Mesendoderm (in vitro differentiated cells): ENCODE measurements around the gene MRPL16.

ENCODE experiments used
- DNase-seq: peaks from one replicate; pipeline ENCODE4 v3.0.0; 2013
- H2AK5ac ChIP-seq: 2 replicates; pipeline ENCODE4 v1.6.1; 2013; ENCODE audit warnings: low read length, inconsistent platforms
- H2BK120ac ChIP-seq: 2 replicates; pipeline ENCODE4 v1.6.1; 2013; ENCODE audit warnings: low read depth, mild to moderate bottlenecking, low read length, moderate library complexity, mixed read lengths
- H2BK15ac ChIP-seq: replicated peaks from 2 replicates; pipeline ENCODE4 v1.6.1; 2013; ENCODE audit warnings: low read depth, mild to moderate bottlenecking, moderate library complexity
- H2BK5ac ChIP-seq: 2 replicates; pipeline ENCODE4 v1.6.1; 2013; ENCODE audit warnings: low read length, inconsistent platforms
- H3K18ac ChIP-seq: 2 replicates; pipeline ENCODE4 v1.6.1; 2013; ENCODE audit warnings: mild to moderate bottlenecking, low read length, mixed read lengths
- H3K23ac ChIP-seq: one replicate; pipeline ENCODE4 v1.6.1; 2013; ENCODE audit warnings: low read length
- H3K27ac ChIP-seq: 2 replicates; pipeline ENCODE4 v1.5.1; 2013; ENCODE audit warnings: low read depth, mild to moderate bottlenecking, inconsistent platforms, low read length, moderate library complexity
- H3K27me3 ChIP-seq: 2 replicates; pipeline ENCODE4 v1.6.1; 2013; ENCODE audit warnings: low read length, control low read depth, mild to moderate bottlenecking, inconsistent platforms; ENCODE audit not compliant: insufficient read depth, poor library complexity
- H3K36me3 ChIP-seq: 2 replicates; pipeline ENCODE4 v1.6.1; 2013; ENCODE audit warnings: low read length, inconsistent platforms; ENCODE audit not compliant: control insufficient read depth, insufficient read depth
- H3K4ac ChIP-seq: one replicate; pipeline ENCODE4 v1.6.1; 2013; ENCODE audit warnings: low read depth, mild to moderate bottlenecking, low read length, moderate library complexity
- H3K4me1 ChIP-seq: 2 replicates; pipeline ENCODE4 v1.6.1; 2013; ENCODE audit warnings: low read depth, low read length, inconsistent platforms; ENCODE audit not compliant: control insufficient read depth
- H3K4me2 ChIP-seq: 2 replicates; pipeline ENCODE4 v1.6.1; 2013; ENCODE audit warnings: low read length
- H3K4me3 ChIP-seq: 2 replicates; pipeline ENCODE4 v1.5.1; 2013; ENCODE audit warnings: mild to moderate bottlenecking, low read length
- H3K56ac ChIP-seq: one replicate; pipeline ENCODE4 v1.6.1; 2013; ENCODE audit warnings: low read length
- H3K79me1 ChIP-seq: 2 replicates; pipeline ENCODE4 v1.6.1; 2013; ENCODE audit warnings: low read length, inconsistent platforms
- H3K79me2 ChIP-seq: 2 replicates; pipeline ENCODE4 v1.6.1; 2013; ENCODE audit warnings: mild to moderate bottlenecking, low read length; ENCODE audit not compliant: control insufficient read depth, insufficient read depth
- H3K9ac ChIP-seq: 2 replicates; pipeline ENCODE4 v1.6.1; 2013; ENCODE audit warnings: low read length, inconsistent platforms
- H4K5ac ChIP-seq: one replicate; pipeline ENCODE4 v1.6.1; 2013; ENCODE audit warnings: low read length
- H4K8ac ChIP-seq: one replicate; pipeline ENCODE4 v1.6.1; 2013; ENCODE audit warnings: low read depth, mild to moderate bottlenecking, control low read depth, low read length, moderate library complexity
- whole genome bisulfite sequencing: extraction: QIAGEN DNeasy Blood & Tissue Kit; methylation state at CpG from one replicate; pipeline ENCODE4 v1.1.7; 2013; ENCODE audit warnings: low lambda C conversion rate, missing lambda C conversion rate; ENCODE audit not compliant: insufficient coverage; ENCODE audit errors: extremely low coverage; 5-methylcytosine and 5-hydroxymethylcytosine counted together

The MRPL16 gene

GRCh38 chr11:59810911-59811259, 307 bp upstream of the MRPL16 start:
- Histone ChIP-seq H2BK15ac (peak overlapping the region; percentile 74), H2BK120ac (no peak overlapping the region), H3K23ac (no peak overlapping the region), H4K8ac (peak overlapping the region; percentile 95), H3K4me3 (no peak overlapping the region), H3K4me1 (peaks cover 2% of the 10 kb centered on the region), H3K4ac (no peak overlapping the region), H3K36me3 (peaks cover 7% of the 10 kb centered on the region), H3K9ac (peak overlapping the region; percentile 25), H2AK5ac (no peak overlapping the region), H3K79me1 (peaks cover 3% of the 10 kb centered on the region), H2BK5ac (no peak overlapping the region), H3K4me2 (no peak overlapping the region), H3K79me2 (peaks cover 8% of the 10 kb centered on the region), H4K5ac (no peak overlapping the region), H3K18ac (peak overlapping the region; percentile 90), H3K56ac (peak overlapping the region; percentile 51), H3K27ac (no peak overlapping the region), H3K27me3 (no peaks in the 10 kb centered on the region)
- DNase-seq = no peak
- WGBS = no CpG with 5 or more reads among the region's 8 CpGs

- no CpG with 5 or more reads among the region's 1 CpG for WGBS
- no peak overlapping the region for H3K4me2 ChIP-seq
Measured at GRCh38 chr11:59807047-59807610, 3.4 kb downstream of the MRPL16 start.

GRCh38 chr11:59804061-59804460, 6.5 kb downstream of the MRPL16 start:
- H2AK5ac ChIP-seq = no peak overlapping the region
- DNase-seq = peak; percentile 46
- H3K4ac ChIP-seq = no peak overlapping the region
- no peak overlapping the region for H3K4me3 ChIP-seq
- peaks cover 2% of the 10 kb centered on the region for H3K4me1 ChIP-seq
- H4K5ac ChIP-seq = no peak overlapping the region
- H2BK15ac ChIP-seq = no peak overlapping the region
- H4K8ac ChIP-seq = no peak overlapping the region
- H3K27me3 ChIP-seq = no peaks in the 10 kb centered on the region
- H2BK120ac ChIP-seq = no peak overlapping the region
- H3K18ac ChIP-seq = no peak overlapping the region
- no peak overlapping the region for H3K23ac ChIP-seq
- H3K79me2 ChIP-seq = no peaks in the 10 kb centered on the region
- H3K36me3 ChIP-seq = peaks cover 7% of the 10 kb centered on the region
- no peak overlapping the region for H2BK5ac ChIP-seq
- no peak overlapping the region for H3K4me2 ChIP-seq
- no CpG with 5 or more reads among the region's 2 CpGs for WGBS
- H3K27ac ChIP-seq = no peak overlapping the region
- peaks cover 3% of the 10 kb centered on the region for H3K79me1 ChIP-seq
- H3K56ac ChIP-seq = no peak overlapping the region
- no peak overlapping the region for H3K9ac ChIP-seq

More at GRCh38 chr11:59807047-59807610, 3.4 kb downstream of the MRPL16 start:
- Histone ChIP-seq H3K4ac (no peak overlapping the region), H3K79me2 (peaks cover 8% of the 10 kb centered on the region), H2BK5ac (no peak overlapping the region), H3K27me3 (no peaks in the 10 kb centered on the region), H3K9ac (no peak overlapping the region), H4K5ac (no peak overlapping the region), H3K56ac (no peak overlapping the region), H3K18ac (no peak overlapping the region), H4K8ac (no peak overlapping the region), H2AK5ac (no peak overlapping the region), H3K27ac (peak overlapping the region; percentile 10), H3K79me1 (peaks cover 3% of the 10 kb centered on the region), H2BK15ac (no peak overlapping the region), H3K4me3 (no peak overlapping the region), H3K23ac (no peak overlapping the region), H3K36me3 (peaks cover 7% of the 10 kb centered on the region), H3K4me1 (peaks cover 2% of the 10 kb centered on the region), H2BK120ac (no peak overlapping the region)
- DNase-seq = no peak

- H3K4me3 ChIP-seq = no peak overlapping the region
- H3K23ac ChIP-seq = no peak overlapping the region
- H3K4me1 ChIP-seq = peaks cover 2% of the 10 kb centered on the region
- H3K4me2 ChIP-seq = no peak overlapping the region
- H2BK15ac ChIP-seq = no peak overlapping the region
- H3K36me3 ChIP-seq = peaks cover 7% of the 10 kb centered on the region
- H3K79me1 ChIP-seq = peaks cover 2% of the 10 kb centered on the region
- H4K8ac ChIP-seq = no peak overlapping the region
- no peak overlapping the region for H3K56ac ChIP-seq
- H4K5ac ChIP-seq = no peak overlapping the region
- no peak overlapping the region for H2BK120ac ChIP-seq
- WGBS = no CpG with 5 or more reads among the region's 4 CpGs
- no peak overlapping the region for H3K18ac ChIP-seq
- no peak overlapping the region for H2AK5ac ChIP-seq
- DNase-seq = peak; percentile 52
- H3K79me2 ChIP-seq = no peaks in the 10 kb centered on the region
- no peak overlapping the region for H3K27ac ChIP-seq
- H3K4ac ChIP-seq = no peak overlapping the region
- H3K27me3 ChIP-seq = no peaks in the 10 kb centered on the region
- H3K9ac ChIP-seq = no peak overlapping the region
- no peak overlapping the region for H2BK5ac ChIP-seq
Measured at GRCh38 chr11:59802639-59803176, 7.9 kb downstream of the MRPL16 start.

- Histone ChIP-seq H2BK5ac (no peak overlapping the region), H4K5ac (no peak overlapping the region), H2BK120ac (no peak overlapping the region), H3K79me2 (no peaks in the 10 kb centered on the region), H3K36me3 (peaks cover 7% of the 10 kb centered on the region), H3K56ac (no peak overlapping the region), H4K8ac (no peak overlapping the region), H3K27me3 (no peaks in the 10 kb centered on the region), H3K9ac (no peak overlapping the region), H3K79me1 (peaks cover 2% of the 10 kb centered on the region), H3K4ac (no peak overlapping the region), H3K4me3 (no peak overlapping the region), H3K18ac (no peak overlapping the region), H3K27ac (no peak overlapping the region), H3K4me2 (no peak overlapping the region), H3K4me1 (peaks cover 2% of the 10 kb centered on the region), H2BK15ac (no peak overlapping the region), H2AK5ac (no peak overlapping the region), H3K23ac (no peak overlapping the region)
- DNase-seq = peak; percentile 91
- WGBS = no CpG with 5 or more reads among the region's 5 CpGs
Measured at GRCh38 chr11:59801981-59802638, 8.5 kb downstream of the MRPL16 start.
